GM11168 (cell line): Measurements from ENCODE around the gene DISC1.

Experiments
- in situ Hi-C: fragments of 300-500 bp; cut with MboI; formaldehyde crosslinking; loops from one replicate; pipeline ENCODE4 v1.12.0; 2022; ENCODE audit warnings: low sequenced_read_pairs; ENCODE audit not compliant: unreplicated experiment

The DISC1 gene

DNA sequence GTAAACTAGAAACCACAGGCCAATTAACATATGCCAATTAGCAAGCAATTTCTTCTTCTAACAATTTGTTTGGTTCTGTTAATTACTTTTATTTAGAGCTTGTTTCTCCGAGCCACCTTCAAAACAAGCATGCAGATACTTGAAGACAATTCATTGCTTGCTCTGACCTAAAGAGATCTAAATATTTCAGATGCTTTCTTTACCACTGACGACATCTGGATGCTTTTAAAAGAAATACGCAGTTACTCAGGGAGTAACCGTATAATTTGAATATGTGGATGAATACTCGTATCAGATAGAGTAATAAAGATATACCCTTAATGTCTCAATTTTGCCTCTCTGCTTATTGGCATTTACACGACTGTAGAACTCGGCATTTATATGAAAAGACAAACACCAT, 390.0 kb downstream of the DISC1 start:
- in situ Hi-C loops, result no loop called here

DNA sequence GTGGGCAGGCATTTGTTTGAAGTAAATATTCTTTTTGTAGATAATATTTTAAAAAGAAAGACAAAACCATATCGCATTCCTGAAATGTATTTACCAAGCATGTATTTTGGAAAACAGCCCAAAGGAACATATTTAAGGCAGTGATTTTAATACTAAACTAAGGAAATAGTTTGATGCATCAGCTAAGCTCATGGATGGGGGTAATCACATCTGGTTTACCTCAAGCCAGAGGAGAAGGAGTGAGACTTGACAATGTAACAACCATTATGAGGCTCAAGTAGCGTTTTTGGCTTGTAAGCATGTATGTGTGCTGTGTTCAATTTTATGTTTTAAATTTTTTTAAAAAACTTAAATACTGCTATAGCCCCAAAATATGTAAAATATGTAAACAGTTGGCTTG, 390.5 kb downstream of the DISC1 start:
- in situ Hi-C loops, result no loop called here

DNA sequence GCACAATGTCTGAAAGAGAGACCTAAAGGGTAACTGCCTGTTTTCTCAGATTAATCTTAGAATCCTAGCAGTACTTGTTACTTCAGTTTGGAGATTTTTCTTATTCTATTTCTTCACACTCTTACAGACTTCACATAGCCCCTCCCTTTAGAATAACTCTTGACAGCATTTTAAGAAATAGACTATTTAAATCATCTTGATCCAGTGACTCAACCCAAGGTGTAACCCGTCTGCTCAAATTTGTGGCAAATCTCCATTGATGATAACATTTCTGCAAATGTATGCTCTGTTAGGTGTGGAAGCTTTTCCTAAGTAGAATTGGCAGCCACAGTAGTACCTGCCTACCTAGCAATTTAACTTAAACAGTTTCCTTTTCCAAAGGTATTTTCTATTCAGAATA, 391.2 kb downstream of the DISC1 start:
- in situ Hi-C loops, result no loop called here

DNA sequence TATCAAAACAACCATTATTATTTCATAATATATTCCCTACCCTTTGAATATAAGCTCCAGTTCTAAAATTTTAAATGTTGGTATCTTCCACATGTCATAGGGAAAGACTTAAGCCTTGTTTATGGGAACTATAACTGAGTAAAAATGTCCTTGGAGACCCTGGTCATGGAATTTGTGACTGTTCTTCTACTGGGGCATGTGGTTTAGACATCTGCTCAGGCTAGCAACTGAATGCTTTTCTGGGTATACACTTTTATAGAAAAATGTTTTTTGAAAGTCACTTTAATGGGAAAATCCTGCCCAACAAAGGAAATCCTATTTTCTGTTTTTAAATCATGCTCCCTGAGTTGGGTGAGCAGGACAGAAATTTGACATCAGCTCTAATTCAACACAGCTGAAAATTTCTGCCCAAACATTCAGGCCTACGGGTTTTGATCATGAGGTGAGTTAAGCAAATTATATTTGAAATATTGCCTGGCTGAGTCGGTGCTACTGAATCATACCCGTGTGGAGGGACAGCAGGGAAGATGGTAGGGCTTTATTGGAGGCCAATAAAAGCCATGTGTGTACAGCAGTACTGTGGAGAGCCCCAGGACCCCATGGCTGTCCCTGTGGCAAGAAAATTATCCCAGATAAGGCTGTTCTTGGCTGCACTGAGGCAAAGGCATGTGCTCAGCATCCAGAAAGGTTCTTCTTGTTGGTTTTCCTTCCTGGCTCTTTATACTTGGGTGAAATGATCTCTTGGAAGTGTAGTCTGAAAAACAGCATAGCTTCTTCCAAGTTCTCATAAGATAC, 391.8 kb downstream of the DISC1 start:
- in situ Hi-C loops, result no loop called here

DNA sequence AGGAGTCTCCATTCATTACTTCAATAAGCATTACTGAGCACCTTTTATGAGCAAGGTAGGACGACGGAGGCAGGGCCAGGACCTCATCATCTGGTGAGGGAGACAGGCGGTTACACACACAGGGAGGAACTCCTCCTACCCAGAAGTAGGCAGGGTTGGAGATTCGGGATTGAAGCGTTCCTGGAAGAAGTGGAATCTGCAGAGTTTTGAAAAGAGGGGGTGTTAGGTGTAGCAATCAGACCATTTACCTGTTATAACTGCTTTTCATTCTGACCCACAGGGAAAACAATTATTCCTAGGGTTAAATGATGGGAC, 392.4 kb downstream of the DISC1 start:
- in situ Hi-C loops, result no loop called here

DNA sequence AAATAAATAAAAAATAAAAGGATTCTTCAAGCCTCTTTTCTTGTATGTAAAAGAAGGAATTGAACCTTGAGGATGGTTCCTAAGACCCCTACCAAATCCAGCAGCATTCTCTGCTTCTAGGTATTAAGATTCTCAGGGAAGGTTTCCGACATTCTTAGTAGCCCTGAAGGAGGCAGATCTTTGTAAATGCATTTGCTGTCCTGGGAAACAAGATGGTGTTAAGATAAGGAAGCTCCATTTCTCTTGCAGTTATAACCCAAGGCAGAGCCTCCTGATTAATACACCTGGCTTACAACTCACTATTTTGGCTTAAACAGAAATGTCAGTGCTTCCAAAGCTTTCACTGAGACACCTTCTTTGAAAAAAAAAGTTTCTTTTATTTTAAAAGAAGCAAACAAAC, 393.8 kb downstream of the DISC1 start:
- in situ Hi-C loops, result no loop called here

DNA sequence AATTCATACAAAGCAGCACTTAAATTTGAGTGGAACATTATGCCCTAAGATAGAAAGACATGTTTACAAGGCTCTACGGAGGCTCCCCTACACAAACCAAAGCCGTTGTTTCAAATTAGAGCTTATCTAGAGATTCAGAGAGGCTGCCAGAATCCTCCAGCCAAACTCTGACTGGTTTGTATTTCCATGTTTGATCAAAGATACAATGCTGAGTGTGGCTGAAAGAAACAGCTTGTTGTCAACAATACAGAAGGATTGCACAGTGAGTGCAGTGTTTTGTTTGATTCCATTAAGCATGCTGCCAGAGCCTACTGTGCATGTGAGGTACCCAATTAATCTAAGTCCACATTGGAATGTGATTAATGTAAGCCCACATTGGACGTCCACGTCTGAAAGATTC, 402.7 kb downstream of the DISC1 start:
- in situ Hi-C loops, result no loop called here

DNA sequence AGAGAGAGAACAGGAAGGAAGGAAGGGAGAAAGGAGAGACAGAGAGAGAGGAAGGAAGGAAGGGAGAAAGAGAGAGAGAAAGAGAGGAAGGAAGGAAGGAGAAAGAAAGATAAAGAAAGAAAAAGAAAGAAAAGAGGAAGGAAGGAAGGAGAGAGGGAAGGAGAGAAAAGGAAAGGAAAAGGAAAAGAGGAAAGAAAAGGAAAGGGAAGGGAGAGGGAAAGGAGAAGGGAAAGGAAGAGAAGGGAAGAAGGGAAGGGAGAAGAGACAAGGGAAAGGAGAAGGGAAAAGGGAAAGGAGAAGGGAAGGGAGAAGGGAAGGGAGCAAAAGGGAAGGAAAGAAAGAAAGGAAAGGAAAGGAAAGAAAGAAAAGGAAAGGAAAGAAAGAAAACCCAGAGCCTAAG, 404.6 kb downstream of the DISC1 start:
- in situ Hi-C loops, result no loop called here

DNA sequence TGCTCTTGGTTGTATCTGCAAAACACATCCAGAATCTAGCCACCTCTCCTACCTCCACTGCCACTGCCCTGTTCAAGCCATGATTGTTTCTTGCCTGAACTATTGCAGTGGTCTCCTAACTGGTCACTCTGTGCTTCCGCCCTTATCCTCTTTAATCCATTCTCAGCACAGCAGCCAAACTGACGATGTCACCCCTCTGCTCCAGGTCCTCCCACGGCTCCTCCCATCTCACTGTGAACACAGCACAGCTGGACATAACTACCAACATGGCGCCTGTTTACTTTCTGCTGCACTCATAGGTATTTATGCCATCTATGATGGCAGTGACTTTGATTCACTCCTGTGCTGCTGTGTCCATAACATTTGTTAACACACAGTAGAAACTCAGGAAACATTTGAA, 406.7 kb downstream of the DISC1 start:
- in situ Hi-C loops, result no loop called here

DNA sequence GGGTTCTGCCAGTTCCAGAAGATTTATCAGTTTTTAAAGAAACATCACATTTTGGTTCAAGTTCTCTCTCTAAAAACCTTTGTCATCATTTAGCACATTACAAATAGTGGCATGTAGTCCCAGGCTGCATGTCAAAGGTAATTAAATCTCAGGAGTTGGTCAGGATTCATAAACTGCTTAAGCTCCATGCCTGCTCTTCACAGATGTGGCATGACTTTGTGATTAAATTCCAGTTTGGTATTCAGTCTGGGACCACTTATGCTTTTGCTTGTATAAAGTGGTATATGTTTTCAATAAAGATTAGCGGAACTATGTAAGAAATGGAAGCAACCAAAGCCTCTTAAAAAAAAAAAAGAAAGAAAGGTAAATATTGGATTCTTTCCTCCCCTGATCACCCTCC, 408.0 kb downstream of the DISC1 start:
- in situ Hi-C loops, result no loop called here

DNA sequence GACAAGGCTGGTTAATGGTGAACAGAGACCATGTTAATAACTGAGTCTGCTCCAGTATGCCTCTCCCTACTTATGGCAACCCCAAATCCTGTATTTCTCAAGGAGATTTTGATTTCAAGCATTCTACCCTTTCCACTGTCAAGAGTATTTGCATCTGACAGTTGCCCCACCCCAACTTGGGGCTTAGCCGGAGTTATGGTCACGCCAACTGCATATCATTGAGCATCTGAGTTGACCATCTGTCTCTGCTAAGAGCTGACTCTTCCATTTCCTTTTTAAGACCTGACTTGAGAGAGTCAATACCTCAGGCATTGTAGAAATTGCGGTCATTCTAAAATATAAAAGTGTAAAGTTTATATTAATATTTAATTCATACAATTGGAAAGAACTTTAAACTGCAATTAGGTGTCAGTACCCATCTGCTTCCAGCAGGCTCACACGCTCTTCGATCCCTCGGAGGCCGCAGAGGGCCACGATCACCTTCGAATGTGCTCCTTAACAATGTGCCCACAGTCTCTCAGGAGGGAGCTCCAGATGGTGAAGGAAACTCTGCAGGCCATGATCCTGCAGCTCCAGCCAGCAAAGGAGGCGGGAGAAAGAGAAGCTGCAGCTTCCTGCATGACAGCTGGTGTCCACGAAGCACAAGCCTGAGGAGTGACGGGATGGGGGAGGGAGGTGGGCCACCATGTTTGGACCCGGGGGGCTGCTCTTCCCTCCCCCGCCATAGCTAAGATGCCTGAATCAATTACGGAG, 409.8 kb downstream of the DISC1 start:
- in situ Hi-C loops, result no loop called here

DNA sequence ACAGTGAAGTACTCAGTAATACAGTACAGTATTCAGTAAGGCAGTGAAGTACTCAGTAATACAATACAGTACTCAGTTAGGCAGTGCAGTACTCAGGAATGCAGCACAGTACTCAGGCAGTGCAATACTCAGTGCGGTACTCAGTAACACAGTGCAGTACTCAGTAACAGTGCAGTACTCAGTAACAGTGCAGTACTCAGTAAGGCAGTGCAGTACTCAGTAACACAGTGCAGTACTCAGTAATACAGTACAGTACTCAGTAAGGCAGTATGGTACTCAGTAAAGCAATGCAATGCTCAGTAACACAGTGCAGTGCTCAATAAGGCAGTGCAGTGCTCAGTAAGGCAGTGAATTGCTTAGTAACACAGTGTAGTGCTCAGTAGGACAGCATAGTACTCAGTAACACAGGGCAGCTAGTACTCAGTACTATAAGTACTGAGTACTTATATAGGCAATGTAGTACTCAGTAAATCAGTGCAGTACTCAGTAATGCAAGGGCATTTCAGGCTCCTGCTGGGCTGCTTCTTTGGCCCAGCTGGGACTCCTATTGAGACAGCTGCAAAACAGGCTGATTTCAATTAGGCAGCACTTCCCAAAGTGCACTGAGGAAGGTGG, 411.3 kb downstream of the DISC1 start:
- in situ Hi-C loops, result no loop called here

DNA sequence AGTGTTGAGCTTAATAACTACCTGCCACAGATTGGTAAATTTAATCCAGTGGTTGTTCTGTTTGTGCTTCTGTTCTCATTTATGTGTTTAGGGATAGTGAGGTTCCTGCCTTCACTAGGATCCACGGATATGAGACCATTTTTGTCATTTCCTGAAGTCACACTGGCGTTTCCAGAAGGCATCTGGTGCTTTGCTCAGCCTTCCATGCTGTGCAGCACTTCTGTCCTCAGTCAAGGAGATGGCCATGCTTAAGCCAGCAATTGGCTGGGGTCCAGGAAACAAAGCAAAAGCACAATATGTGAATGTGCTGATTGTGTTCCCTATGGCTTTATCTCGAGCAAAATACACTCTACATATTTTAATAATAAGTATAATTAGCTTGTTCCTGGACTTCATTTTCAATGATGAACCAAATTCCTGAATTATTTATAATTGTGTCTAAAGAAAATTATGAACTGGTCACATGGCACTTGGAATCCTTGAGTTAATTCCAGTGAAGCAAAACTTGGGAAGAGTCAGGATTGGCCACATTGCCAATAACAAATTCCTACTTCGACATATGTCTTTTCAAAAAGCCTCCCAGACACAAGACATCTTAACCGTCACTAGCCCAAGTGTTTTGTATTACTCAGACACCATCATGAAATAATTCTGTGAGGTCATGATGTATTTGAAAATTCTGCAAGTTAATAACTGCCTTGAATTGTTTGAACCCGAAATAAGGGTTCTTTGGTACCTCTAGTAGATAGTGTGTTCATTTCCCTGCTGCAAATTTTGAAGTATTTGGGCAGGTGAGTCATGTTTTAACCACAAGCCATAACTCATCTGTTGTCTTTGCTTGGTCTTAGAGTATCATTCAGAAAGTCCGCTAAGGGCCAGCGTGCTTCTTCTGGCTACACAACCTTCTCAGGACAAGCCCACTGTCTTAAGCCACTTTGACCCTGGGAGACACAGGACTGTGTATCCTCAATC, 412.4 kb downstream of the DISC1 start:
- in situ Hi-C loops, result no loop called here

DNA sequence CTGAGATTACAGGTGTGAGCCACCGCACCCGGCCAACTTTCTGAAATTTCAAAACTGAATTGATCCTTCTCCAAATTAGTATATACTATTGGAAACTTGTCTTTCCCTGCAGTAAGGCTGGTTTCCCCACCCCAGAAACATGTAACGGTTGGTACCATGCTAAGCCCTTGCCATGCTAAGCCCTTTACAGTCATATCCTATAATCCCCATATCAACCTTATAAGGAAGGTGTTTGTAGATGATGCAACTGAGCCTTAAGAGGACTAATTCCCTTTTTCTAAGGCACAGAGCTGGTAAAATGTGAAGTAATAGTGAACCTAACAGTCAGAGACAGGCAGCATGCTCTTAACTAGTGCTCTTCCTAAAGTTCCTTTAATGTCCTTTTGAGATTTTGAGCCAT, 413.7 kb downstream of the DISC1 start:
- in situ Hi-C loops, result no loop called here

DNA sequence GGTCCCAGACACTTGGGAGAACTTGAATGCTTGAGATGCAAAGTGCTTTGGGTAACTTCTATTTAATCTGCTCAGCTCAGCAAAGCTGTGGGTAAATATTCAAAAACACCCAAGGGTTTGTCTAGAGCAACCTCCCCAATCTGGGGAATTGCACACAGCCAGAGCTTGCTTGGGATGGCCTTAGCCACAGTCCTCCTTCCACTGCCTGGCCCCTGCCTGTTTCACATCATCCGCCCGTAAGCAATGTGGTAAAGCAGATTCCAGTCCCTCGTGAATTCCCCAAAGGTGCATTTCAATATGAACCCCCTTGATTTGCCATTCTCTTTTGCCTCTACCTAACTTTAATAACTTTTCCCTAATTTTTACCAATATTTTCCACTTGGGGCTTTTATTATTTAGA, 418.1 kb downstream of the DISC1 start:
- in situ Hi-C loops, result no loop called here

DNA sequence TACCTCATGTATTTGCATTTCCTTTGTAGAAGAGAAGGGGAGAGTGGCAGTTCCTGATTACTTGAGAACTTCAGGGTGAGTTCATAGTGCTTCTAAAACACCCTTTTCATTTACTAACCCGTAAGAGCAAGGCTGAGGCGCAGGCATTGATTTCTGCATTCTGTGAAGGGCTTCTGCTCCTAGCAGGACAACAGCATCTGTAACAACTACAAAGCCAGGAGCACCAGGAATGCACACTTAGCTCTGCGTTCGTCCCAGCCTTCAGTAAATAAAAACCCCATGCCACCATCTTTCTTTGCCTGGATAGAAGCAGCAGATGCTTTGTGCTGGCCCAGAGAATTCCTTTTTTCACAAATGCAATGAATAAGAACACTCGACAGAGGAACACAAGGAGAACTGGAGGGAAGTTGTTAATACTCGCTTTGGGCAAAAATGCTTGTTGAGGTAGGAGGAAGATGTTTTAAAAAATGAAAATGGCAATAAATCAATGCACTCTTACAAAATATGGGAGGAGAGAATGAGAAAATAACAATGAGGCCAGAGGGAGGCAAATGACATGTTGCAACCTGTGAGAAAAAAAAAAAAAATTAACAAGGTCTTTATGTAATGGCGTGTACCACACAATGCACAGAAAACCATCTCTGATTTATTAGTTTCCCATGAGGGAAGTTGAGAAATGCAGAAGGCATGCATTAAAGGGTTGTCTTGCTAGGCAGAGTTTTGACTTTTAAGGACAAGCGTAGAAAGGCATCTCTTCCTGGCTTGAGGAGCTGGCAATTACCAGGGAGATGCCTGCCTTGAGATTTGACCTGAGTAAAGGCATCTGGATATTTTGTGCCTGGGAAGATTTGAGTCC, 418.8 kb downstream of the DISC1 start:
- in situ Hi-C loops, result no loop called here

DNA sequence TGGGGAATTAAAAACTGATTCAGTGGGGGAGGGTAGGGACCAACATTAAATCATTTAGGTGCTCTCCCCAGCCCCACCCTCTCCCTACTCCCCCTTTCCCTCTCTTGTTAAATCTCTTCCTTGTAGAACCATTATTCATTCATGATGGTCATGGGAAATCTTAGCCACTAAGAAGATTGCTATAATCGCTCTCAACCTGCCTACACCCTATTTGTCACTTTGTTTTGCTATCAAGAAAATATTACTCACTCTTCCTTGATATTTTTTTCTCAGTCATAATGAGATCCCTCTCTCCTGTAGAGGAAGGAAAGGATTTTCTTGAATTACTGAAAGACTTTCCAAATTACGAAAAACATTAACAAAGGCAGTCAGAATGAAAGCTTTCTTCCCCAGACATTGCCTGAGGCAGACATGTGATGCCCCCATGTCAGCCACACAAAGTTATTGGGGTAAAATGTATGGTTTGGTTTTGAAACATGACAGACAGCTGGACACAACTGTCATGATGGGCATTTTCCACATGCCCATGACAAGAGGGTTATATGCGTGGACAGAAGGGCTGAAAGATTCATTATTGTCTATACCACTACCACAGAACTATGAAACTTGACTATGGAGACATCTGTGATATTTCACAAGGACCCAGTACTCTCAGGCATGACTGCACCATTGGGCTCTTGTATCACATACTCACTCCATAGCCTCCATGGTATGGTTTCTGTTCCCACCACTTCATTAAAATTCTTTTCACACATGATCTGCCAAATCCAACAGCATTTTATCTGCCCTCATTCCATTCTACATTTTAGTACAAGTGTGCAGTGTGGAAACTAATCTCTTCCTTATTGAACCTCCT, 420.1 kb downstream of the DISC1 start:
- in situ Hi-C loops, result no loop called here

DNA sequence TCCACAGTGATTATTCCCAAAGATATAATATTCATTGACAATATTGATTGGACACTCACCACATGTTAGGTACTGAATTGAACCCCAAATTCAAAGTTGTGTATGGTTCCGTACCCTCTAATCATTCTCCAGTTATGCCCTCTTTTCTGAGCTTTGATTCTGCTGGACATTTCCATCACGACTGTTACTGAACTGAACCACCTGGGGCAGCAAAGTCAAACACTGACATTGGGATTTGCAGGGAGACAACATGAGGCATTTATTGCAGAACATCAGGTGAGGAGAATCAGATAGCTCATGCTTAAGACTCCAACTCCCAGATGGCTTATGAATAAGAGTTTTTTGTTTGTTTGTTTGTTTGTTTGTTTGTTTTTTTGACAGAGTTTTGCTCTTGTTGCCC, 420.9 kb downstream of the DISC1 start:
- in situ Hi-C loops, result no loop called here

DNA sequence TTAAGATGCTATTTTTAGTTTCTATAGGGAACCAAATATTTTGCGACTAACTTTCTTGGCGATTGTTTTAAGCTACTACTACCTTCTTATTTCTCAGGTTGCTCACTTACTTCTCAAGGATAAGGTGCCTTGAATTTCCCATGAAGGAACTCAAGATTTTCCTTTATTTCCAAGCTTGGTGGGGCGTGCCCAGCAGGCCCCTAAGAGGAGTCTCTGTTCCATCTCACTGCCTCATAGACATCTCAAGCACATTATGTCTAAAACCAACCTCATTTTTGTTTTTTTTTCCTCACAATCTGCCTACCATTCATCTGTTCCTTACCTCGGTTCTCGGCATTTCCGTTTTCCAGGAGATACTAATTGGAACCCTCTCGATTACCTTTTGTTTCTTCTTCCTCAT, 421.9 kb downstream of the DISC1 start:
- in situ Hi-C loops, result no loop called here
